CD4-positive, CD25-positive, alpha-beta regulatory T cell (primary cell): Measurements from ENCODE around the gene HSD3B7. TPM values are rescaled to one million over a fixed set of nuclear protein-coding genes. Genes with fewer than 3 reads are reported as not detected.

Source experiments
- ATAC-seq, 2 donors: fragments of 150-1000 bp; cut with Tn5 transposase; one replicate each; pipeline ENCODE4 v1.10.0; 2021; ENCODE audit warnings: low read depth in 2 of 2, moderate number of reproducible peaks in 2 of 2, moderate library complexity in 1 of 2
- DNase-seq, 3 donors: peaks; one replicate each; pipeline versions ENCODE4 v3.0.0 to v3.0.0-alpha.2; 2012 to 2022; ENCODE audit warnings: mixed read lengths in 1 of 3
- H3K27ac ChIP-seq: one replicate; pipeline ENCODE4 v1.7.0; 2013; ENCODE audit warnings: mild to moderate bottlenecking, low read length; ENCODE audit not compliant: insufficient read depth, poor library complexity, severe bottlenecking
- H3K27me3 ChIP-seq: one replicate; pipeline ENCODE4 v1.7.0; 2013; ENCODE audit warnings: low read length; ENCODE audit not compliant: control insufficient read depth, insufficient read depth
- H3K36me3 ChIP-seq: one replicate; pipeline ENCODE4 v1.7.0; 2013; ENCODE audit warnings: mild to moderate bottlenecking, low read length, moderate library complexity; ENCODE audit not compliant: control insufficient read depth, insufficient read depth
- H3K4me1 ChIP-seq: 2 replicates; pipeline ENCODE4 v1.7.0; 2013; ENCODE audit warnings: mild to moderate bottlenecking, low read length; ENCODE audit not compliant: insufficient read depth, control insufficient read depth, poor library complexity, severe bottlenecking
- H3K4me3 ChIP-seq: one replicate; pipeline ENCODE4 v1.7.0; 2013; ENCODE audit warnings: low read depth, mild to moderate bottlenecking, low read length, moderate library complexity
- H3K9me3 ChIP-seq, 2 experiments: 1 replicate in 1 of 2; 2 replicates in 1 of 2; pipeline ENCODE4 v1.7.0; 2013; ENCODE audit warnings: low read length in 2 of 2, mild to moderate bottlenecking in 1 of 2, moderate library complexity in 1 of 2; ENCODE audit not compliant: control insufficient read depth in 2 of 2
- H3K27ac Mint-ChIP-seq, 3 donors: one replicate each; pipeline ENCODE4 v1.8.0; 2020 to 2022; ENCODE audit warnings: mild to moderate bottlenecking in 3 of 3, mixed read lengths in 3 of 3, moderate library complexity in 2 of 3
- H3K27me3 Mint-ChIP-seq: one replicate; pipeline ENCODE4 v1.8.0; 2022; ENCODE audit warnings: mild to moderate bottlenecking, mixed read lengths
- H3K36me3 Mint-ChIP-seq: one replicate; pipeline ENCODE4 v1.8.0; 2020; ENCODE audit warnings: mixed read lengths
- H3K4me1 Mint-ChIP-seq, 4 donors: one replicate each; pipeline ENCODE4 v1.8.0; 2020 to 2022; ENCODE audit warnings: mixed read lengths in 4 of 4, mild to moderate bottlenecking in 1 of 4
- H3K4me3 Mint-ChIP-seq, 4 donors: one replicate each; pipeline ENCODE4 v1.8.0; 2020 to 2022; ENCODE audit warnings: mild to moderate bottlenecking in 4 of 4, mixed read lengths in 4 of 4, moderate library complexity in 3 of 4
- H3K9me3 Mint-ChIP-seq, 7 donors: one replicate each; pipeline ENCODE4 v1.8.0; 2020 to 2022; ENCODE audit warnings: mixed read lengths in 7 of 7, mild to moderate bottlenecking in 3 of 7, moderate library complexity in 2 of 7
- polyA plus RNA-seq, 4 donors: library from polyadenylated mRNA; unstranded; fragments of 300-500 nt; fragmentation: Illumina TruSeq; gene quantifications; one replicate each; pipeline ENCODE4 v1.2.3, GENCODE V29; 2021
- total RNA-seq: library from RNA; stranded (reverse); gene quantifications from one replicate; pipeline ENCODE4 v1.2.3, GENCODE V29; 2022

HSD3B7 gene
- total and polyA plus RNA-seq, 5 donors from 2014 or later = 0.07 to 0.31 TPM; not detected in 3

GRCh38 chr16:30947541-30947858 lies 37.5 kb upstream of the HSD3B7 start:
- H3K9me3 Mint-ChIP-seq = no peaks in the 10 kb centered on the region
- H3K27ac Mint-ChIP-seq = no peak overlapping the region
- H3K27me3 Mint-ChIP-seq = no peaks in the 10 kb centered on the region
- H3K4me3 Mint-ChIP-seq = no peak overlapping the region
- H3K27me3 ChIP-seq = no peaks in the 10 kb centered on the region
- H3K36me3 ChIP-seq = peaks cover 3% of the 10 kb centered on the region
- peaks cover 27% of the 10 kb centered on the region for H3K4me1 ChIP-seq
- ATAC-seq (no peak), DNase-seq (no peak)
- H3K4me3 ChIP-seq = no peak overlapping the region
- H3K36me3 Mint-ChIP-seq = peaks cover 8% of the 10 kb centered on the region
- peaks cover 0 to 27% (median 13%) of the 10 kb centered on the region in 4 donors for H3K4me1 Mint-ChIP-seq
- no peaks in the 10 kb centered on the region for H3K9me3 ChIP-seq
- no peak overlapping the region for H3K27ac ChIP-seq

- H3K4me3 ChIP-seq = no peak overlapping the region
- peaks cover 3% of the 10 kb centered on the region for H3K36me3 ChIP-seq
- no peaks in the 10 kb centered on the region for H3K9me3 ChIP-seq
- DNase-seq (no peak), ATAC-seq (no peak)
- Mint-ChIP-seq H3K4me3 (peak overlapping the region in 2 of 4 donors; percentile 16 to 93), H3K9me3 (no peaks in the 10 kb centered on the region), H3K27ac (peak overlapping the region in 1 of 3 donors; percentile 31), H3K4me1 (peaks cover 0 to 23% (median 13%) of the 10 kb centered on the region in 4 donors), H3K27me3 (no peaks in the 10 kb centered on the region), H3K36me3 (peaks cover 8% of the 10 kb centered on the region)
- peak overlapping the region; percentile 63 for H3K27ac ChIP-seq
- H3K27me3 ChIP-seq = no peaks in the 10 kb centered on the region
- H3K4me1 ChIP-seq = peaks cover 27% of the 10 kb centered on the region
These were observed 36.9 kb upstream of the HSD3B7 start for GRCh38 chr16:30947859-30948666.

GRCh38 chr16:30948667-30949649 lies 36.0 kb upstream of the HSD3B7 start, which contains the start of gene ORAI3:
ORAI3 (plus strand) TSS chr16:30949068; CDS start chr16:30949290, 222 bp downstream.
- Mint-ChIP-seq H3K36me3 (peaks cover 5% of the 10 kb centered on the region), H3K4me1 (peaks cover 5 to 28% (median 16%) of the 10 kb centered on the region in 4 donors), H3K27ac (peak within 1 kb of the TSS; percentile 92 to 94 (median 92)), H3K27me3 (no peaks in the 10 kb centered on the region), H3K9me3 (no peaks in the 10 kb centered on the region), H3K4me3 (peak within 1 kb of the TSS; percentile 91 to 97 (median 94))
- ATAC-seq (peak; percentile 50 to 52), DNase-seq (peak; percentile 24 to 66 (median 27))
- H3K27me3 ChIP-seq = no peaks in the 10 kb centered on the region
- peak within 1 kb of the TSS; percentile 63 for H3K27ac ChIP-seq
- peaks cover 27% of the 10 kb centered on the region for H3K4me1 ChIP-seq
- peak within 1 kb of the TSS; percentile 76 for H3K4me3 ChIP-seq
- no peaks in the 10 kb centered on the region for H3K9me3 ChIP-seq
- peaks cover 3% of the 10 kb centered on the region for H3K36me3 ChIP-seq

GRCh38 chr16:30949650-30950515 lies 35.1 kb upstream of the HSD3B7 start:
- peaks cover 27% of the 10 kb centered on the region for H3K4me1 ChIP-seq
- Mint-ChIP-seq H3K4me1 (peaks cover 5 to 29% (median 18%) of the 10 kb centered on the region in 4 donors), H3K27me3 (no peaks in the 10 kb centered on the region), H3K4me3 (peak overlapping the region; percentile 91 to 97 (median 94)), H3K27ac (peak overlapping the region; percentile 92 to 94 (median 92)), H3K36me3 (no peaks in the 10 kb centered on the region), H3K9me3 (no peaks in the 10 kb centered on the region)
- no peaks in the 10 kb centered on the region for H3K36me3 ChIP-seq
- ATAC-seq (peak; percentile 42 to 51), DNase-seq (peak in 1 of 3 donors; percentile 74)
- H3K27ac ChIP-seq = peak overlapping the region; percentile 63
- peak overlapping the region; percentile 76 for H3K4me3 ChIP-seq
- no peaks in the 10 kb centered on the region for H3K9me3 ChIP-seq
- no peaks in the 10 kb centered on the region for H3K27me3 ChIP-seq

- peak in 1 of 2 donors; percentile 2 for ATAC-seq
- Mint-ChIP-seq H3K27ac (peak overlapping the region in 2 of 3 donors; percentile 92), H3K4me1 (peaks cover 5 to 29% (median 18%) of the 10 kb centered on the region in 4 donors), H3K27me3 (no peaks in the 10 kb centered on the region), H3K4me3 (peak overlapping the region; percentile 91 to 97 (median 94)), H3K36me3 (no peaks in the 10 kb centered on the region), H3K9me3 (no peaks in the 10 kb centered on the region)
- H3K4me1 ChIP-seq = peaks cover 27% of the 10 kb centered on the region
- DNase-seq = no peak
- H3K4me3 ChIP-seq = peak overlapping the region; percentile 76
- no peaks in the 10 kb centered on the region for H3K27me3 ChIP-seq
- peak overlapping the region; percentile 63 for H3K27ac ChIP-seq
- no peaks in the 10 kb centered on the region for H3K9me3 ChIP-seq
- H3K36me3 ChIP-seq = no peaks in the 10 kb centered on the region
These were observed 34.4 kb upstream of the HSD3B7 start for GRCh38 chr16:30950516-30951065.

- H3K27me3 ChIP-seq = no peaks in the 10 kb centered on the region
- ATAC-seq = no peak
- H3K27ac ChIP-seq = no peak overlapping the region
- Mint-ChIP-seq H3K27ac (no peak overlapping the region), H3K27me3 (no peaks in the 10 kb centered on the region), H3K4me1 (peaks cover 5 to 29% (median 18%) of the 10 kb centered on the region in 4 donors), H3K4me3 (peak overlapping the region; percentile 43 to 93 (median 60)), H3K9me3 (no peaks in the 10 kb centered on the region), H3K36me3 (no peaks in the 10 kb centered on the region)
- no peak overlapping the region for H3K4me3 ChIP-seq
- no peak for DNase-seq
- H3K4me1 ChIP-seq = peaks cover 27% of the 10 kb centered on the region
- no peaks in the 10 kb centered on the region for H3K36me3 ChIP-seq
- H3K9me3 ChIP-seq = no peaks in the 10 kb centered on the region
These were observed 33.8 kb upstream of the HSD3B7 start for GRCh38 chr16:30951193-30951592.
